Measurements from ENCODE around the gene CELF6.

CELF6 gene

GRCh38 chr15:72319360-72319984 lies 485 bp downstream of the CELF6 start:
- TF ChIP-seq EZH2phosphoT487 (IDR thresholded peaks at IDR 0.05; ENCODE audit: borderline replicate concordance, low read length) (no peak), CTCF (IDR thresholded peaks at IDR 0.05; ENCODE audit: low read depth, low read length, poor library complexity, severe bottlenecking) (no peak)
- H3K27ac ChIP-seq (ENCODE audit: low read depth, low read length): no peak overlapping the region
- no peaks in the 10 kb centered on the region for H3K9me2 ChIP-seq (replicated peaks; ENCODE audit: control insufficient read depth, low read length)
- H3K9me3 ChIP-seq (ENCODE audit: control insufficient read depth, insufficient read depth, low read length): no peaks in the 10 kb centered on the region; the same call in 1 of the 2 replicates
- no peaks in the 10 kb centered on the region for H3K79me2 ChIP-seq (ENCODE audit: control insufficient read depth, low read length)
- H4K20me1 ChIP-seq (ENCODE audit: control insufficient read depth, insufficient read depth, low read depth, low read length): no peaks in the 10 kb centered on the region
- H3K36me3 ChIP-seq (ENCODE audit: control insufficient read depth, low read length): no peaks in the 10 kb centered on the region
- peaks cover 9% of the 10 kb centered on the region for H3K4me1 ChIP-seq (ENCODE audit: control insufficient read depth, low read length)
- H3F3A ChIP-seq (ENCODE audit: control insufficient read depth, insufficient read depth): no peaks in the 10 kb centered on the region
- no peak overlapping the region for H3K4me2 ChIP-seq (ENCODE audit: low read length)
- H3K27me3 ChIP-seq (ENCODE audit: control insufficient read depth, low read length): peaks cover 29% of the 10 kb centered on the region
- no peak overlapping the region for H3K4me3 ChIP-seq (ENCODE audit: low read length)

- Histone ChIP-seq H3K9me2 (replicated peaks; ENCODE audit: control insufficient read depth, low read length) (no peaks in the 10 kb centered on the region), H3K9me3 (ENCODE audit: control insufficient read depth, insufficient read depth, low read length) (no peaks in the 10 kb centered on the region), H3K4me2 (ENCODE audit: low read length) (no peak overlapping the region), H3K4me3 (ENCODE audit: low read length) (no peak overlapping the region), H3F3A (ENCODE audit: control insufficient read depth, insufficient read depth) (no peaks in the 10 kb centered on the region), H3K36me3 (ENCODE audit: control insufficient read depth, low read length) (no peaks in the 10 kb centered on the region), H4K20me1 (ENCODE audit: control insufficient read depth, insufficient read depth, low read depth, low read length) (no peaks in the 10 kb centered on the region), H3K27ac (ENCODE audit: low read depth, low read length) (no peak overlapping the region), H3K79me2 (ENCODE audit: control insufficient read depth, low read length) (no peaks in the 10 kb centered on the region), H3K4me1 (ENCODE audit: control insufficient read depth, low read length) (peaks cover 9% of the 10 kb centered on the region), H3K27me3 (ENCODE audit: control insufficient read depth, low read length) (peaks cover 29% of the 10 kb centered on the region)
- TF ChIP-seq EZH2phosphoT487 (IDR thresholded peaks at IDR 0.05; ENCODE audit: borderline replicate concordance, low read length) (no peak), CTCF (IDR thresholded peaks at IDR 0.05; ENCODE audit: low read depth, low read length, poor library complexity, severe bottlenecking) (no peak)
These were observed 1.5 kb downstream of the CELF6 start for GRCh38 chr15:72318408-72318942.

- H3K9me3 ChIP-seq (ENCODE audit: control insufficient read depth, insufficient read depth, low read length): no peaks in the 10 kb centered on the region
- H3K79me2 ChIP-seq (ENCODE audit: control insufficient read depth, low read length): no peaks in the 10 kb centered on the region
- no peaks in the 10 kb centered on the region for H3K36me3 ChIP-seq (ENCODE audit: control insufficient read depth, low read length)
- H3K27ac ChIP-seq (ENCODE audit: low read depth, low read length): no peak overlapping the region
- H3F3A ChIP-seq (ENCODE audit: control insufficient read depth, insufficient read depth): no peaks in the 10 kb centered on the region
- H3K4me1 ChIP-seq (ENCODE audit: control insufficient read depth, low read length): peaks cover 8% of the 10 kb centered on the region
- H3K27me3 ChIP-seq (ENCODE audit: control insufficient read depth, low read length): peaks cover 29% of the 10 kb centered on the region
- H3K4me2 ChIP-seq (ENCODE audit: low read length): no peak overlapping the region
- no peaks in the 10 kb centered on the region for H3K9me2 ChIP-seq (replicated peaks; ENCODE audit: control insufficient read depth, low read length)
- H3K4me3 ChIP-seq (ENCODE audit: low read length): no peak overlapping the region
- TF ChIP-seq EZH2phosphoT487 (IDR thresholded peaks at IDR 0.05; ENCODE audit: borderline replicate concordance, low read length) (no peak), CTCF (IDR thresholded peaks at IDR 0.05; ENCODE audit: low read depth, low read length, poor library complexity, severe bottlenecking) (no peak)
- H4K20me1 ChIP-seq (ENCODE audit: control insufficient read depth, insufficient read depth, low read depth, low read length): no peaks in the 10 kb centered on the region
These were observed 4.1 kb downstream of the CELF6 start for GRCh38 chr15:72315706-72316370.
